HEK293T (cell line): ENCODE results near the gene C11orf68.

Source experiments
- ARNT ChIP-seq: fragments of 450-650 bp; IDR thresholded peaks from 2 replicates; pipeline ENCODE4 v1.6.1; 2017; ENCODE audit warnings: mild to moderate bottlenecking
- BHLHE40 ChIP-seq: fragments of 450-650 bp; IDR thresholded peaks from 2 replicates; pipeline ENCODE4 v1.6.1; 2016; ENCODE audit warnings: mild to moderate bottlenecking, moderate library complexity, borderline replicate concordance
- FOXA1 ChIP-seq: fragments of 450-650 bp; IDR thresholded peaks from 2 replicates; pipeline ENCODE4 v1.6.1; 2016; ENCODE audit warnings: mild to moderate bottlenecking
- FOXK2 ChIP-seq: fragments of 450-650 bp; IDR thresholded peaks from 2 replicates; pipeline ENCODE4 v1.6.1; 2016; ENCODE audit warnings: mild to moderate bottlenecking
- FOXM1 ChIP-seq: fragments of 450-650 bp; IDR thresholded peaks from 2 replicates; pipeline ENCODE4 v1.6.1; 2017; ENCODE audit warnings: mild to moderate bottlenecking, borderline replicate concordance
- L3MBTL2 ChIP-seq: fragments of 450-650 bp; conservative IDR thresholded peaks from 2 replicates; pipeline ENCODE4 v1.6.1; 2016; ENCODE audit warnings: mild to moderate bottlenecking
- NFRKB ChIP-seq: fragments of 450-650 bp; IDR thresholded peaks from 2 replicates; pipeline ENCODE4 v1.6.1; 2016; ENCODE audit warnings: mild to moderate bottlenecking, moderate library complexity
- SP1 ChIP-seq: fragments of 450-650 bp; IDR thresholded peaks from 2 replicates; pipeline ENCODE4 v1.6.1; 2017
- SUZ12 ChIP-seq: fragments of 450-650 bp; IDR thresholded peaks from 2 replicates; pipeline ENCODE4 v1.6.1; 2016; ENCODE audit warnings: mild to moderate bottlenecking
- TARDBP ChIP-seq: fragments of 450-650 bp; IDR thresholded peaks from 2 replicates; pipeline ENCODE4 v1.6.1; 2016
- ZNF384 ChIP-seq: fragments of 450-650 bp; IDR thresholded peaks from 2 replicates; pipeline ENCODE4 v1.6.1; 2016

DNA sequence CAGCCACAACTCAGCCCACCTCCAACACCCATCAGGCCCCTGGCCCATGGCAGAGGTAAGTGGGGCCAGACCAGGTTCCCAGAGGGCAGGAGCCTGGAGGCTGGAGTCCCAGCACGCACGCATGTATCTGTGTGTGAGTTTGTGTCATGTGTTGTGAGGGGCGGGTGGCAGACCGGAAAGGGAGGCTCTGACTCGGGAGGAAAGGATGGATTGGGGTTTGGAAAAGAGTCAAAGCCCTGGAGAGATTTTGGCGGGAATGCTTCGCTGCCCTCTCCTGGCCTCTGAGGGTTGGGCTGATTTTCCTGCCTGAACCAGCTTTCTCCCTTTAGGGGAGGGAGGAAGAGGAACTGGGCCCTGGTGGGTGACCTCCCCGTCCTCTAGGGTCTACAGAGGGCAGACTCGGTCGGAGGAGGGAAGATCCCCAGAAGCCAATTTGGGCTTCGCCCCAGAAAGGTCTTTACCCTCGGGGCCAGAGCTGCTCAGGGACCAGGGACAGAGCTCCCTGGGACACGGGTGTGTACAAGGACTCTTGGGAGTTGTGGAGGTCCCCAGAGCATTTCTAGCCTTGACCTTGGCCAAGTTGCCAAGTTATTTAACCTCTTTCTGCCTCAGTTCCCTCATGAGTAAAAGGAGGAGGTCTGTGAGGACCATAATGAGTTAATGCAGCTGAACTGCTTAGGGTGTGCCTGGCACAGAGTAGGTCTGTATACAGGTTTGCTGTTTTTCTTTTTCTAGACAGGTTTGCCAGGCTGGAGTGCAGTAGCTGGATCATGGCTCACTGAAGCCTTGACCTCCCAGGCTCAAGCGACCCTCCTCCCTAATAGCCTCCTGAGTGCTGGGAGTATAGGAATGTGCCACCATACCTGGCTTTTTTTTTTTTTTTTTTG is 6.9 kb downstream of the C11orf68 start:
- no peak for TF ChIP-seq ARNT
- TF ChIP-seq FOXK2 = no peak
- peak; percentile 69 for TF ChIP-seq L3MBTL2
- no peak for TF ChIP-seq FOXM1
- TF ChIP-seq TARDBP = no peak
- TF ChIP-seq SP1 = no peak
- no peak for TF ChIP-seq NFRKB
- TF ChIP-seq ZNF384 = no peak
- no peak for TF ChIP-seq FOXA1
- no peak for TF ChIP-seq BHLHE40
- no peak for TF ChIP-seq SUZ12
